HCEC 1CT (cell line): ENCODE data around the gene HM13.

Source experiments
- DNase-seq: peaks from one replicate; pipeline ENCODE4 v3.0.0-alpha.2; 2017

HM13 gene

DNA sequence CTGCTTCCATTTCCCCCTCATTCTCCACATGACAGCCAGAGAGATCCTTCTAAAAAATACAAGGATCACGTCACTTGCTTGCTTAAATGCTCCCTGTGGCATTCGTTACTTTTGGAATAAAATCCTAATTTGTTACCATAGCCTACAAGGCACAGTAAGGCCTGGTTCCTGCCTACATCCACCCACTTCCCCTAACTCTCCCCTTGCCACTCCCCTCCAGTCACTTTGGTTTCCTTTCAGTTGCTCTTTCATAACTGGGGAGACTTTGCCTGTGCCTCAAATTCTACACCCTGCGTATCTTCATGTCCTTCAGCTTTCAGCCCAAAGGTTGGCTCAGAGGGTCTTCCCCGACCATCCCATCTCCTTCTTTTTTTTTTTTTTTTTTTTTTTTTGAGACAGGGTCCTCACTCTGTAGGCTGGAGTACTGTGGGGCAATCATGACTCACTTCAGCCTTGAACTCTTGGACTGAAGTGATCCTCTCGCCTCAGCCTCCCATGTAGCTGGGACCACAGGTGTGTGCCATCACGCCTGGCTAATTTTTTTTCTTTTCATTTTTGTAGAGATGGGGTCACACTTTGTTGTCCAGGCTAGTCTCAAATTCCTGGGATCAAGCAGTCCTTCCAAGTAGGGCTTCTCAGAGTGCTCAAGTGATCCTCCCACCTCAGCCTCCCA is 103.3 kb downstream of the HM13 start:
- DNase-seq = no peak
